Measurements from ENCODE around the gene PREX1. TPM values are rescaled to one million over a fixed set of nuclear protein-coding genes. Genes with fewer than 3 reads are reported as not detected.

The PREX1 gene
- total and polyA plus RNA-seq, 7 experiments from 2014 or later: 2.9 to 143 (median 48.6) TPM

GRCh38 chr20:48817367-48818030 lies 10.3 kb downstream of the PREX1 start:
- ChIA-PET CTCF (interaction anchor here (1.1 kb wide), 1 partner anchor 158 kb away, joined by 4 read pairs; no protein-coding TSS in a partner anchor), POLR2A (interaction anchor here (2.7 kb wide), 1 partner anchor 10 kb away, joined by 10 read pairs; the partner anchor contains the start of gene PREX1)
- Mint-ChIP-seq H3K27me3 (no peaks in the 10 kb centered on the region), H3K4me3 (peak overlapping the region in 6 of 10 donors; percentile 46 to 73 (median 64)), H3K27ac (peak overlapping the region in 8 of 9 donors; percentile 5 to 87 (median 81)), H3K9me3 (no peaks in the 10 kb centered on the region), H3K36me3 (peaks cover 0 to 40% (median 0%) of the 10 kb centered on the region in 5 donors), H3K4me1 (peaks cover 38 to 72% (median 64%) of the 10 kb centered on the region in 7 donors)
- intact Hi-C loops (cut with micrococcal nuclease): no loop called here
- H3K9me3 ChIP-seq (ENCODE audit: control insufficient read depth in 2 of 3, low read length in 3 of 3): no peaks in the 10 kb centered on the region
- no peaks in the 10 kb centered on the region for H3K36me3 ChIP-seq (ENCODE audit: control insufficient read depth in 2 of 3, insufficient read depth in 3 of 3, low read length in 3 of 3)
- peaks cover 82 to 95% of the 10 kb centered on the region in 2 donors for H3K4me1 ChIP-seq (ENCODE audit: control insufficient read depth in 2 of 2, insufficient read depth in 2 of 2, low read length in 2 of 2)
- H3K27ac ChIP-seq (ENCODE audit: low read depth, low read length): peak overlapping the region; percentile 42
- no peaks in the 10 kb centered on the region for H3K27me3 ChIP-seq (ENCODE audit: control insufficient read depth in 2 of 2, insufficient read depth in 2 of 2, low read length in 2 of 2)
- H3K4me3 ChIP-seq (ENCODE audit: low read length): no peak overlapping the region
- ATAC-seq (no peak), DNase-seq (no peak)

- peak overlapping the region in 8 of 9 donors; percentile 12 to 87 (median 78) for H3K27ac Mint-ChIP-seq
- no peaks in the 10 kb centered on the region for H3K36me3 ChIP-seq (ENCODE audit: control insufficient read depth in 2 of 3, insufficient read depth in 3 of 3, low read length in 3 of 3)
- H3K9me3 ChIP-seq (ENCODE audit: control insufficient read depth in 2 of 3, low read length in 3 of 3): no peaks in the 10 kb centered on the region
- ATAC-seq (peak; percentile 15), DNase-seq (peak in 1 of 9 donors; percentile 5)
- peaks cover 34 to 69% (median 56%) of the 10 kb centered on the region in 7 donors for H3K4me1 Mint-ChIP-seq
- H3K27ac ChIP-seq (ENCODE audit: low read depth, low read length): no peak overlapping the region
- CTCF ChIA-PET: interaction anchor here (0.6 kb wide), 1 partner anchor 88 kb away, joined by 4 read pairs; no protein-coding TSS in a partner anchor
- peaks cover 0 to 45% (median 0%) of the 10 kb centered on the region in 5 donors for H3K36me3 Mint-ChIP-seq
- no peaks in the 10 kb centered on the region for H3K27me3 Mint-ChIP-seq
- H3K9me3 Mint-ChIP-seq: no peaks in the 10 kb centered on the region
- H3K4me3 ChIP-seq (ENCODE audit: low read length): peak overlapping the region; percentile 8
- POLR2A ChIA-PET: interaction anchor here (2.7 kb wide), 1 partner anchor 11 kb away, joined by 10 read pairs; the partner anchor contains the start of gene PREX1
- peak overlapping the region in 6 of 10 donors; percentile 16 to 73 (median 30) for H3K4me3 Mint-ChIP-seq
- H3K4me1 ChIP-seq (ENCODE audit: control insufficient read depth in 2 of 2, insufficient read depth in 2 of 2, low read length in 2 of 2): peaks cover 72 to 89% of the 10 kb centered on the region in 2 donors
- H3K27me3 ChIP-seq (ENCODE audit: control insufficient read depth in 2 of 2, insufficient read depth in 2 of 2, low read length in 2 of 2): no peaks in the 10 kb centered on the region
- intact Hi-C loops (cut with micrococcal nuclease): no loop called here
These were observed 11.3 kb downstream of the PREX1 start for GRCh38 chr20:48816282-48817205.

- peaks cover 0 to 44% (median 0%) of the 10 kb centered on the region in 5 donors for H3K36me3 Mint-ChIP-seq
- H3K27ac Mint-ChIP-seq: peak overlapping the region in 3 of 9 donors; percentile 0 to 16 (median 5)
- Histone ChIP-seq H3K4me1 (ENCODE audit: control insufficient read depth in 2 of 2, insufficient read depth in 2 of 2, low read length in 2 of 2) (peaks cover 62 to 81% of the 10 kb centered on the region in 2 donors), H3K27ac (ENCODE audit: low read depth, low read length) (no peak overlapping the region), H3K36me3 (ENCODE audit: control insufficient read depth in 2 of 3, insufficient read depth in 3 of 3, low read length in 3 of 3) (no peaks in the 10 kb centered on the region), H3K9me3 (ENCODE audit: control insufficient read depth in 2 of 3, low read length in 3 of 3) (no peaks in the 10 kb centered on the region), H3K4me3 (ENCODE audit: low read length) (no peak overlapping the region), H3K27me3 (ENCODE audit: control insufficient read depth in 2 of 2, insufficient read depth in 2 of 2, low read length in 2 of 2) (no peaks in the 10 kb centered on the region)
- POLR2A ChIA-PET: no interaction called here
- CTCF ChIA-PET: no interaction called here
- peak in 1 of 9 donors; percentile 1 for DNase-seq
- no peaks in the 10 kb centered on the region for H3K9me3 Mint-ChIP-seq
- no peak for ATAC-seq
- no peak overlapping the region for H3K4me3 Mint-ChIP-seq
- H3K27me3 Mint-ChIP-seq: no peaks in the 10 kb centered on the region
- H3K4me1 Mint-ChIP-seq: peaks cover 34 to 67% (median 53%) of the 10 kb centered on the region in 7 donors
- intact Hi-C loops (cut with micrococcal nuclease): no loop called here
These were observed 12.3 kb downstream of the PREX1 start for GRCh38 chr20:48815537-48815936.

- no peaks in the 10 kb centered on the region for H3K9me3 ChIP-seq (ENCODE audit: control insufficient read depth in 2 of 3, low read length in 3 of 3)
- H3K27me3 ChIP-seq (ENCODE audit: control insufficient read depth in 2 of 2, insufficient read depth in 2 of 2, low read length in 2 of 2): no peaks in the 10 kb centered on the region
- H3K36me3 ChIP-seq (ENCODE audit: control insufficient read depth in 2 of 3, insufficient read depth in 3 of 3, low read length in 3 of 3): no peaks in the 10 kb centered on the region
- H3K4me3 ChIP-seq (ENCODE audit: low read length): no peak overlapping the region
- no peak for ATAC-seq
- Mint-ChIP-seq H3K9me3 (no peaks in the 10 kb centered on the region), H3K4me3 (no peak overlapping the region), H3K36me3 (peaks cover 0 to 45% (median 0%) of the 10 kb centered on the region in 5 donors), H3K4me1 (peaks cover 26 to 59% (median 48%) of the 10 kb centered on the region in 7 donors), H3K27me3 (no peaks in the 10 kb centered on the region), H3K27ac (peak overlapping the region in 3 of 9 donors; percentile 5 to 26 (median 11))
- DNase-seq: peak in 1 of 9 donors; percentile 2
- peaks cover 60 to 78% of the 10 kb centered on the region in 2 donors for H3K4me1 ChIP-seq (ENCODE audit: control insufficient read depth in 2 of 2, insufficient read depth in 2 of 2, low read length in 2 of 2)
- ChIA-PET POLR2A (no interaction called here), CTCF (interaction anchor here (0.5 to 1.3 kb wide), 2 partner anchors 11 to 90 kb away, joined by 3 to 4 read pairs; no protein-coding TSS in a partner anchor)
- intact Hi-C loops (cut with micrococcal nuclease): no loop called here
- no peak overlapping the region for H3K27ac ChIP-seq (ENCODE audit: low read depth, low read length)
These were observed 13.2 kb downstream of the PREX1 start for GRCh38 chr20:48814633-48815032.

- no peak overlapping the region for H3K27ac ChIP-seq (ENCODE audit: low read depth, low read length)
- H3K4me1 ChIP-seq (ENCODE audit: control insufficient read depth in 2 of 2, insufficient read depth in 2 of 2, low read length in 2 of 2): peaks cover 57 to 78% of the 10 kb centered on the region in 2 donors
- no peaks in the 10 kb centered on the region for H3K27me3 Mint-ChIP-seq
- H3K9me3 Mint-ChIP-seq: no peaks in the 10 kb centered on the region
- H3K36me3 ChIP-seq (ENCODE audit: control insufficient read depth in 2 of 3, insufficient read depth in 3 of 3, low read length in 3 of 3): no peaks in the 10 kb centered on the region
- H3K4me3 Mint-ChIP-seq: no peak overlapping the region
- CTCF ChIA-PET: interaction anchor here (1.3 kb wide), 1 partner anchor 11 kb away, joined by 3 read pairs; no protein-coding TSS in a partner anchor
- POLR2A ChIA-PET: interaction anchor here (1.7 kb wide), 1 partner anchor 13 kb away, joined by 6 read pairs; no protein-coding TSS in a partner anchor
- H3K36me3 Mint-ChIP-seq: peaks cover 0 to 45% (median 0%) of the 10 kb centered on the region in 5 donors
- H3K27ac Mint-ChIP-seq: no peak overlapping the region
- no peaks in the 10 kb centered on the region for H3K27me3 ChIP-seq (ENCODE audit: control insufficient read depth in 2 of 2, insufficient read depth in 2 of 2, low read length in 2 of 2)
- no peak overlapping the region for H3K4me3 ChIP-seq (ENCODE audit: low read length)
- no peaks in the 10 kb centered on the region for H3K9me3 ChIP-seq (ENCODE audit: control insufficient read depth in 2 of 3, low read length in 3 of 3)
- H3K4me1 Mint-ChIP-seq: peaks cover 20 to 57% (median 42%) of the 10 kb centered on the region in 7 donors
- ATAC-seq (no peak), DNase-seq (peak in 1 of 9 donors; percentile 1)
- intact Hi-C loops (cut with micrococcal nuclease): no loop called here
These were observed 13.8 kb downstream of the PREX1 start for GRCh38 chr20:48813930-48814546.

- no peaks in the 10 kb centered on the region for H3K27me3 ChIP-seq (ENCODE audit: control insufficient read depth in 2 of 2, insufficient read depth in 2 of 2, low read length in 2 of 2)
- intact Hi-C loops (cut with micrococcal nuclease): no loop called here
- Mint-ChIP-seq H3K27me3 (no peaks in the 10 kb centered on the region), H3K4me1 (peaks cover 14 to 51% (median 36%) of the 10 kb centered on the region in 7 donors), H3K27ac (no peak overlapping the region), H3K9me3 (peaks cover 0 to 4% (median 0%) of the 10 kb centered on the region in 11 donors), H3K4me3 (no peak overlapping the region), H3K36me3 (peaks cover 0 to 45% (median 0%) of the 10 kb centered on the region in 5 donors)
- no peak overlapping the region for H3K4me3 ChIP-seq (ENCODE audit: low read length)
- H3K27ac ChIP-seq (ENCODE audit: low read depth, low read length): no peak overlapping the region
- ATAC-seq (no peak), DNase-seq (no peak)
- H3K4me1 ChIP-seq (ENCODE audit: control insufficient read depth in 2 of 2, insufficient read depth in 2 of 2, low read length in 2 of 2): peaks cover 51 to 78% of the 10 kb centered on the region in 2 donors
- H3K9me3 ChIP-seq (ENCODE audit: control insufficient read depth in 2 of 3, low read length in 3 of 3): no peaks in the 10 kb centered on the region
- ChIA-PET POLR2A (interaction anchor here (1.7 kb wide), 1 partner anchor 14 kb away, joined by 6 read pairs; no protein-coding TSS in a partner anchor), CTCF (interaction anchor here (1.3 kb wide), 1 partner anchor 10 kb away, joined by 3 read pairs; no protein-coding TSS in a partner anchor)
- no peaks in the 10 kb centered on the region for H3K36me3 ChIP-seq (ENCODE audit: control insufficient read depth in 2 of 3, insufficient read depth in 3 of 3, low read length in 3 of 3)
These were observed 14.4 kb downstream of the PREX1 start for GRCh38 chr20:48813446-48813747.
